ENCODE results near the gene TDRD10.

GRCh38 chr1:154453161-154453560 lies 48.9 kb upstream of the TDRD10 start:
- TF ChIP-seq CTCF (IDR thresholded peaks at IDR 0.05), result no peak
- TF ChIP-seq EP300 (IDR thresholded peaks at IDR 0.05), result no peak

Measured in esophagus muscularis mucosa (tissue), 3 donors.